WTC11 (cell line): ENCODE measurements around the gene TNFRSF6B.
A peak's percentile ranks its signal among the peaks of the same experiment; 100 is the strongest.

Experiments
- CTCF ChIP-seq: fragments of 200-600 bp; IDR thresholded peaks from 2 replicates; pipeline ENCODE4 v1.8.0; 2022; ENCODE audit warnings: antibody characterized with exemption
- ETV6 ChIP-seq: sonication (generic); formaldehyde crosslinking; IDR thresholded peaks from 2 replicates; pipeline ENCODE4 v1.8.1; 2022; ENCODE audit warnings: mild to moderate bottlenecking, missing genetic modification reagents

GRCh38 chr20:63657937-63658748 lies 38.3 kb upstream of the TNFRSF6B start, which contains the start of gene RTEL1:
- TF ChIP-seq ETV6 (CRISPR knock-in tag) (peak; percentile 50; the same call in 1 of the 2 replicates), CTCF (no peak)
